SU-DHL-6 (cell line): ENCODE measurements around the gene PLEK.
"Not testable (repeated sequence)": the region's sequence is repeated elsewhere in the genome, so short reads cannot be mapped to it uniquely, and the experiment has no call there.

Source experiments
- H2AFZ ChIP-seq: fragments of 200-600 bp; sonication (generic); 2 replicates; pipeline ENCODE4 v1.6.1; 2014; ENCODE audit warnings: low read depth, mild to moderate bottlenecking, moderate library complexity, mixed read lengths, antibody characterized with exemption, low read length; ENCODE audit not compliant: severe bottlenecking
- H3F3A ChIP-seq: fragments of 200-600 bp; shearing (Covaris generic); 2 replicates; pipeline ENCODE4 v1.6.0; 2016; ENCODE audit warnings: antibody characterized with exemption, mild to moderate bottlenecking; ENCODE audit not compliant: insufficient read depth
- H3K27ac ChIP-seq: fragments of 200-600 bp; sonication (generic); 2 replicates; pipeline ENCODE4 v1.5.1; 2016; ENCODE audit warnings: low read depth, mild to moderate bottlenecking, low read length, moderate library complexity, mixed read lengths
- H3K27me3 ChIP-seq: fragments of 200-600 bp; sonication (generic), shearing (Covaris generic); 2 replicates; pipeline ENCODE4 v1.6.0; 2014; ENCODE audit warnings: mild to moderate bottlenecking, low read length
- H3K36me3 ChIP-seq: fragments of 200-600 bp; sonication (generic); 2 replicates; pipeline ENCODE4 v1.6.1; 2014; ENCODE audit warnings: mild to moderate bottlenecking, low read length, mixed read lengths
- H3K4me2 ChIP-seq: fragments of 300-600, 200-600 bp; shearing (Covaris generic), sonication (generic); 2 replicates; pipeline ENCODE4 v1.6.0; 2014; ENCODE audit warnings: low read length, low read depth, mild to moderate bottlenecking; ENCODE audit not compliant: poor library complexity, severe bottlenecking
- H3K4me3 ChIP-seq: fragments of 200-600 bp; sonication (generic); 2 replicates; pipeline ENCODE4 v1.5.1; 2014; ENCODE audit warnings: antibody characterized with exemption, low read length, mild to moderate bottlenecking, mixed read lengths; ENCODE audit not compliant: insufficient read depth, poor library complexity, severe bottlenecking
- H3K79me2 ChIP-seq: fragments of 200-600 bp; sonication (generic); 2 replicates; pipeline ENCODE4 v1.6.1; 2014; ENCODE audit warnings: mild to moderate bottlenecking, low read length, moderate library complexity; ENCODE audit not compliant: insufficient read depth
- H3K9ac ChIP-seq: fragments of 200-600 bp; sonication (generic); 2 replicates; pipeline ENCODE4 v1.7.0; 2014; ENCODE audit warnings: mild to moderate bottlenecking, low read length
- H3K9me2 ChIP-seq: fragments of 200-600 bp; sonication (generic); replicated peaks from 2 replicates; pipeline ENCODE4 v1.6.1; 2014; ENCODE audit warnings: low read length; ENCODE audit not compliant: insufficient read depth
- H3K9me3 ChIP-seq: fragments of 200-600 bp; sonication (generic); 2 replicates; pipeline ENCODE4 v1.6.1; 2014; ENCODE audit warnings: low read length, mixed read lengths; ENCODE audit not compliant: insufficient read depth
- H4K20me1 ChIP-seq: fragments of 200-600 bp; sonication (generic); 2 replicates; pipeline ENCODE4 v1.6.1; 2014; ENCODE audit warnings: low read depth, mild to moderate bottlenecking, antibody characterized with exemption, low read length, moderate library complexity, mixed read lengths
- EZH2phosphoT487 ChIP-seq: fragments of 200-600 bp; sonication (generic), shearing (Covaris generic); conservative IDR thresholded peaks from 2 replicates; pipeline ENCODE4 v1.6.1; 2018; ENCODE audit warnings: mild to moderate bottlenecking, antibody characterized with exemption, low read length, moderate library complexity, mixed read lengths
- TF ChIP-seq, protein P1 (sequence below): fragments of 200-600 bp; sonication (generic); IDR thresholded peaks from one replicate; pipeline ENCODE4 v1.5.1; 2017; ENCODE audit warnings: antibody characterized with exemption, mild to moderate bottlenecking, low read length, moderate library complexity; ENCODE audit not compliant: insufficient read depth, poor library complexity, severe bottlenecking

Gene PLEK

DNA sequence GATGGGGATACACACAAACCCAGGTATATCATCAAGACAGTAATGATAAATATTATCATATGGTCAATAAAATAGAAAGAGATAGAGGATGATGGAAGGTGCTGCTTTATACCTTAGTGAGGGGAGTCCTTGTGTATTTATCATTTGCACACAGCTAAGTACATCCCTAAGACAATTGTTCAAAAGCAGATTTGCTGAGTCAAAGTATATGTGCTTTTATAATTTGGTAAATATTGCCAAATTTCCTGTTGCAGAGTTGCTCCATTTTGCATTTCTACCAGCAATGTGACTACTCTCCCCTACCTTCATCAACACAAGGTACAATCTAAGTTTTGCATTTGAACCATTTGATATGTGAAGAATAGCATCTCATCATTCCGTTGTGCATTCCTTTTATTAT is 22.6 kb upstream of the PLEK start:
- Histone ChIP-seq H3K9me2 (no peaks in the 10 kb centered on the region), H4K20me1 (no peaks in the 10 kb centered on the region), H3K9me3 (no peaks in the 10 kb centered on the region), H3K79me2 (no peaks in the 10 kb centered on the region), H3K9ac (no peak overlapping the region), H3K36me3 (no peaks in the 10 kb centered on the region), H2AFZ (no peak overlapping the region), H3K27me3 (no peaks in the 10 kb centered on the region), H3K27ac (no peak overlapping the region), H3K4me3 (no peak overlapping the region), H3F3A (no peaks in the 10 kb centered on the region), H3K4me2 (no peak overlapping the region)
- no peak for TF ChIP-seq EZH2phosphoT487

- H3K9ac ChIP-seq, result no peak overlapping the region
- no peaks in the 10 kb centered on the region for H3K27me3 ChIP-seq
- H3K9me3 ChIP-seq, result no peaks in the 10 kb centered on the region
- H3K9me2 ChIP-seq, result no peaks in the 10 kb centered on the region
- no peak overlapping the region for H3K4me3 ChIP-seq
- H3K36me3 ChIP-seq, result no peaks in the 10 kb centered on the region
- no peak for TF ChIP-seq EZH2phosphoT487
- TF ChIP-seq, protein P1, sequence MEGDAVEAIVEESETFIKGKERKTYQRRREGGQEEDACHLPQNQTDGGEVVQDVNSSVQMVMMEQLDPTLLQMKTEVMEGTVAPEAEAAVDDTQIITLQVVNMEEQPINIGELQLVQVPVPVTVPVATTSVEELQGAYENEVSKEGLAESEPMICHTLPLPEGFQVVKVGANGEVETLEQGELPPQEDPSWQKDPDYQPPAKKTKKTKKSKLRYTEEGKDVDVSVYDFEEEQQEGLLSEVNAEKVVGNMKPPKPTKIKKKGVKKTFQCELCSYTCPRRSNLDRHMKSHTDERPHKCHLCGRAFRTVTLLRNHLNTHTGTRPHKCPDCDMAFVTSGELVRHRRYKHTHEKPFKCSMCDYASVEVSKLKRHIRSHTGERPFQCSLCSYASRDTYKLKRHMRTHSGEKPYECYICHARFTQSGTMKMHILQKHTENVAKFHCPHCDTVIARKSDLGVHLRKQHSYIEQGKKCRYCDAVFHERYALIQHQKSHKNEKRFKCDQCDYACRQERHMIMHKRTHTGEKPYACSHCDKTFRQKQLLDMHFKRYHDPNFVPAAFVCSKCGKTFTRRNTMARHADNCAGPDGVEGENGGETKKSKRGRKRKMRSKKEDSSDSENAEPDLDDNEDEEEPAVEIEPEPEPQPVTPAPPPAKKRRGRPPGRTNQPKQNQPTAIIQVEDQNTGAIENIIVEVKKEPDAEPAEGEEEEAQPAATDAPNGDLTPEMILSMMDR, result no peak
- no peak overlapping the region for H2AFZ ChIP-seq
- no peak overlapping the region for H3K27ac ChIP-seq
- no peaks in the 10 kb centered on the region for H3K79me2 ChIP-seq
- H3F3A ChIP-seq, result no peaks in the 10 kb centered on the region
- H4K20me1 ChIP-seq, result no peaks in the 10 kb centered on the region
- no peak overlapping the region for H3K4me2 ChIP-seq
Measured at GRCh38 chr2:68344031-68344430, 21.1 kb upstream of the PLEK start.

- no peak overlapping the region for H2AFZ ChIP-seq
- H3K36me3 ChIP-seq, result no peaks in the 10 kb centered on the region
- H3F3A ChIP-seq, result no peaks in the 10 kb centered on the region
- no peak overlapping the region for H3K27ac ChIP-seq
- TF ChIP-seq EZH2phosphoT487, result no peak
- H3K4me2 ChIP-seq, result no peak overlapping the region
- H3K9me3 ChIP-seq, result no peaks in the 10 kb centered on the region
- H3K9me2 ChIP-seq, result no peaks in the 10 kb centered on the region
- H3K27me3 ChIP-seq, result no peaks in the 10 kb centered on the region
- no peaks in the 10 kb centered on the region for H4K20me1 ChIP-seq
- H3K79me2 ChIP-seq, result no peaks in the 10 kb centered on the region
- H3K9ac ChIP-seq, result no peak overlapping the region
- H3K4me3 ChIP-seq, result no peak overlapping the region
Measured at GRCh38 chr2:68345129-68345875, 19.8 kb upstream of the PLEK start.

GRCh38 chr2:68349091-68349490 is 16.0 kb upstream of the PLEK start:
- H3K79me2 ChIP-seq, H3K9ac ChIP-seq, H3F3A ChIP-seq, H3K9me2 ChIP-seq, H2AFZ ChIP-seq, H3K4me3 ChIP-seq, H3K9me3 ChIP-seq, H3K27ac ChIP-seq, H3K36me3 ChIP-seq, H3K4me2 ChIP-seq, H4K20me1 ChIP-seq, H3K27me3 ChIP-seq: not testable (repeated sequence)

- H3K36me3 ChIP-seq, result no peaks in the 10 kb centered on the region
- H3K79me2 ChIP-seq, result no peaks in the 10 kb centered on the region
- no peaks in the 10 kb centered on the region for H3K9me3 ChIP-seq
- H2AFZ ChIP-seq, result no peak overlapping the region
- H3K9me2 ChIP-seq, result no peaks in the 10 kb centered on the region
- no peak overlapping the region for H3K4me3 ChIP-seq
- H4K20me1 ChIP-seq, result no peaks in the 10 kb centered on the region
- TF ChIP-seq, protein P1, result no peak
- no peaks in the 10 kb centered on the region for H3F3A ChIP-seq
- H3K27me3 ChIP-seq, result no peaks in the 10 kb centered on the region
- H3K4me2 ChIP-seq, result no peak overlapping the region
- no peak overlapping the region for H3K27ac ChIP-seq
- no peak overlapping the region for H3K9ac ChIP-seq
Measured at GRCh38 chr2:68351997-68352396, 13.1 kb upstream of the PLEK start.
